ENCODE data around the gene DSCAML1.

GRCh38 chr11:117820516-117820915 is 23.5 kb upstream of the DSCAML1 start:
- TF ChIP-seq, protein P1, sequence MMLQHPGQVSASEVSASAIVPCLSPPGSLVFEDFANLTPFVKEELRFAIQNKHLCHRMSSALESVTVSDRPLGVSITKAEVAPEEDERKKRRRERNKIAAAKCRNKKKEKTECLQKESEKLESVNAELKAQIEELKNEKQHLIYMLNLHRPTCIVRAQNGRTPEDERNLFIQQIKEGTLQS (IDR thresholded peaks at IDR 0.05; ENCODE audit: borderline replicate concordance, extremely low read depth, low read depth, low read length): no peak
- no peak for TF ChIP-seq HDAC6 (IDR thresholded peaks at IDR 0.05; ENCODE audit: unreplicated experiment)

Measured in GM12878 (cell line).